ENCODE measurements around the gene CLCN2.
A peak's percentile ranks its signal among the peaks of the same experiment; 100 is the strongest.

Gene CLCN2

DNA sequence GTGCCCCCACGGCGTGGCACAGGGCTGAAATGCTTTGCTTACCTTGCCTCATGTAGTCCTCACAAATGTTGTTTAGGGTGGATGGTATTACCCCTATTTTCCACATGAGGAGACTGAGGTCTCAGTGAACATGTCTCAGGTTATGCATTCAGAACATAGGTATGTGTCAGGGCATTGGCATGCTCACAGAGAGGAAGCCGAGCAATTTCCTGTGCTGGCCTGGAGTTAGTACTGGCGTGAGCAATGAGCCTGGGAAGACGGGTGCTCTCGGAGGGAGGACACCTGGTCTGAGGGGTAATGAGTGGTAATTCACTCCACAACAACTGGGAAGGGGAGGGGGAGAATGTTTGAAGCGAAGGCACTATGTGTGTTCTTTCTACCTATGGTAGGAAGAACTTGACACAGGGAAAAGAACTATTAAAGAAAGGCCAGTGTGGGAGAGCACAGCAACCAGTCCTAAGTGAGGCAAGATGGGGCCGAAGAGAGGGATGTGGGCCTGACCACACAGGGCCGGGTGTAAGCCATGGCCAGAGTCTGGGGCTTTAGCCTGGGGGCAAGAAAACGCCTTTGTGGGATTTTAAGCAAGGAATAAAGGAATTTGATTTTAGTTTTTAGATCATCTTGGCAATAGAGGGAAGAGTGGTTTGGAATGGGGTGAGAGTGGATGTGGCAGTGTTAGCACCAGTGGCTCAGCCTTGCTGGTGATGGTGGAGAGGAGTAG, 28.9 kb downstream of the CLCN2 start:
- DNase-seq (ENCODE audit: extremely low read depth in 1 of 2, low read depth in 1 of 2): no peak

DNA sequence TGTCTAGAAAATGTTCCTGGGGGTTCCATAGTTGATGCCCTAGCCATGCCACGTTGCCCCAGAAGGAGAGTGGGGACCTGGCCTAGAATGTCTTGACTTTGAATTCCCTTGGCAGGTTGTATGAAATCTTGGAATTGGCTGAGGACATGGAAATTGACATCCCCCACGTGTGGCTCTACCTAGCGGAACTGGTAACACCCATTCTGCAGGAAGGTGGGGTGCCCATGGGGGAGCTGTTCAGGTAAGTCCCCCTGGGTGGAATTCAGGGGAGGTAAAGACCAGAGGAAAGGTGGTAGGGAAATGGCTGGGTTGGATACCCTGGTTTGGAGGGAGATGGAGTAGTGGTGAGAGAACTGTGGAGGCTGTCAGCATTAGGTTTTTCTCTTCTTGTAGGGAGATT, 32.9 kb downstream of the CLCN2 start:
- DNase-seq (ENCODE audit: extremely low read depth in 1 of 2, low read depth in 1 of 2): no peak

DNA sequence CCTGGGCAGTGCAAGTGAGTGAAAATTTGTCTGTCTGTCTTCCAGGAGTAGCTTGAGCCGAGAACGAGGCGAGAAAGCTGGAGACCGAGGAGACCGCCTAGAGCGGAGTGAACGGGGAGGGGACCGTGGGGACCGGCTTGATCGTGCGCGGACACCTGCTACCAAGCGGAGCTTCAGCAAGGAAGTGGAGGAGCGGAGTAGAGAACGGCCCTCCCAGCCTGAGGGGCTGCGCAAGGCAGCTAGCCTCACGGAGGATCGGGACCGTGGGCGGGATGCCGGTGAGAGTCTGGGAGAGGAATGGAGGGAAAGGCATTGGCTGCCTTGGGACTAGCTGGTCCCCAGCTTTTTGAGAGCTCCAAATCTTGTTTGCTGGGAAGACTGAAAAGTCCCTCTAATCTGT, 34.2 kb downstream of the CLCN2 start:
- no peak for DNase-seq (ENCODE audit: extremely low read depth in 1 of 2, low read depth in 1 of 2)

DNA sequence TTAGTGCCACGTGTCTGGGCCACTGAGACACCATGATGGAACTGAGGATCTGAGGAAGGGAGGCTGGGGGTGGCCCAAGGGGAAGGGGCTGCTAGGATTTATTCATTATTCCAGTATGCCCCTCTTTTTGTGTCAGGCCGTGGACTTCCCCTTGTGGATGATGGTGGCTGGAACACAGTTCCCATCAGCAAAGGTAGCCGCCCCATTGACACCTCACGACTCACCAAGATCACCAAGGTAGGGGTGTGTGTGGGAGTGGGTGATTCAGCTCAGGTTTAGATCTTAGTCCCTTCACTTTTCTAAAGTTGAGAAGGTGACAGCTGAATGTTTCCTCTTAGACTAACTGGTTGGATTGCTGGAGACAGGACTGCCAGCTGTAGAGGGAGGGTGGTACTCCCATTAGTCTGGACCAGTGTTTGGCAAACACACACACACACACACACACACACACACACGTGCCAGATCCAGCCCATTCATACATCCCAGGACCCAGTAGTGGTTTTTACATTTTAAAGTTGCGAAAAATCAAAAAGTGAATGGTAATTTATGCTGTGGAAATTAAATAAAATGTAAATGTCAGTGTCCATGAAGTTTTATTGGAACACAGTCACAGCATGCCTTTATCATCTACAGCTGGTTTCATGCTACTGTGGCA, 35.6 kb downstream of the CLCN2 start:
- DNase-seq (ENCODE audit: extremely low read depth in 1 of 2, low read depth in 1 of 2): peak in 1 of 2 donors; percentile 49

DNA sequence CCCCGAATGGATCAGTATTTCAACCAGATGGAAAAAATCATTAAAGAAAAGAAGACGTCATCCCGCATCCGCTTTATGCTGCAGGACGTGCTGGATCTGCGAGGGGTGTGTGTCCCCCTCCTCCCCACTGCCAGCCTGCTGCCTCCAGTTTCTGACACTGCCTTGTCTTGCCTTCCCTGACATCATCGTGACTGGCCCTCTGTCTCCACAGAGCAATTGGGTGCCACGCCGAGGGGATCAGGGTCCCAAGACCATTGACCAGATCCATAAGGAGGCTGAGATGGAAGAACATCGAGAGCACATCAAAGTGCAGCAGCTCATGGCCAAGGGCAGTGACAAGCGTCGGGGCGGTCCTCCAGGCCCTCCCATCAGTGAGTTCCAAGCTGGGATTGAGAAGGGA, 36.1 kb downstream of the CLCN2 start:
- DNase-seq (ENCODE audit: extremely low read depth in 1 of 2, low read depth in 1 of 2): no peak

DNA sequence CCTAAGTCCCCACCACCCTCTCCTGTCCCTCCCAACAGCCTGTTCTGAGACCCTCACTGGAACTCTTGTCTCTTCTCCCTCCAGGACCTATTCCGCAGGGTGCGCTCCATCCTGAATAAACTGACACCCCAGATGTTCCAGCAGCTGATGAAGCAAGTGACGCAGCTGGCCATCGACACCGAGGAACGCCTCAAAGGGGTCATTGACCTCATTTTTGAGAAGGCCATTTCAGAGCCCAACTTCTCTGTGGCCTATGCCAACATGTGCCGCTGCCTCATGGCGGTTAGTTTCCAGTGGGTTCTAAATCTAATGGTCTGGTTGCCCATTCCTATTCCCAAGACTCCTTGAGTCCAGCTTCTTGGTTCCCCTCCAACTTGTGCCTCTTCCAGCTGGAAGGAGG, 37.7 kb downstream of the CLCN2 start:
- no peak for DNase-seq (ENCODE audit: extremely low read depth in 1 of 2, low read depth in 1 of 2)

DNA sequence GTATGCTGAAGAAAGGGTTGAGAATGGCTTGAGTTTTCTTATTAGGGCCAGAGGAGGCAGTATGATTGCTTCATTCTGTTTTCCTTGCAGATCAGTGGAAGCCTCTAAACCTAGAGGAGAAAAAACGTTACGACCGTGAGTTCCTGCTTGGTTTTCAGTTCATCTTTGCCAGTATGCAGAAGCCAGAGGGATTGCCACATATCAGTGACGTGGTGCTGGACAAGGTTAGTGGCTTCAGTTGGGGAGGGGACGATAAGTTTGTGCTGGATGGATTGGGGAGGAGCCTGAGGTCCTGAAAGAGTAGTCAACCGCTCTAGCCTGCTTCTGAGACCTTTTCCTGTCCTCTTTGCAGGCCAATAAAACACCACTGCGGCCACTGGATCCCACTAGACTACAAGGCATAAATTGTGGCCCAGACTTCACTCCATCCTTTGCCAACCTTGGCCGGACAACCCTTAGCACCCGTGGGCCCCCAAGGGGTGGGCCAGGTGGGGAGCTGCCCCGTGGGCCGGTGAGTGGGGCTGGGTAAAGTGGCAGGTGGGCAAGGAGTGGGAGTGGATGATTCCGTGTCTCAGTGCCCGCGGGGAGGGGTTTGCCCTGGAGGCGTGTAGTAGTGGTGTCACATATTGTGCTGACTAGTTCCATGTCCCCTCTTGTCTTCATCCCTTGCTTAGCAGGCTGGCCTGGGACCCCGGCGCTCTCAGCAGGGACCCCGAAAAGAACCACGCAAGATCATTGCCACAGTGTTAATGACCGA, 38.5 kb downstream of the CLCN2 start:
- DNase-seq (ENCODE audit: extremely low read depth in 1 of 2, low read depth in 1 of 2): no peak

DNA sequence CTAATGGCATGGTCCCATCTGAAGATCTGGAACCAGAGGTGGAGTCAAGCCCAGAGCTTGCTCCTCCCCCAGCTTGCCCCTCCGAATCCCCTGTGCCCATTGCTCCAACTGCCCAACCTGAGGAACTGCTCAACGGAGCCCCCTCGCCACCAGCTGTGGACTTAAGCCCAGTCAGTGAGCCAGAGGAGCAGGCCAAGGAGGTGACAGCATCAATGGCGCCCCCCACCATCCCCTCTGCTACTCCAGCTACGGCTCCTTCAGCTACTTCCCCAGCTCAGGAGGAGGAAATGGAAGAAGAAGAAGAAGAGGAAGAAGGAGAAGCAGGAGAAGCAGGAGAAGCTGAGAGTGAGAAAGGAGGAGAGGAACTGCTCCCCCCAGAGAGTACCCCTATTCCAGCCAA, 39.7 kb downstream of the CLCN2 start:
- DNase-seq (ENCODE audit: extremely low read depth in 1 of 2, low read depth in 1 of 2): no peak

DNA sequence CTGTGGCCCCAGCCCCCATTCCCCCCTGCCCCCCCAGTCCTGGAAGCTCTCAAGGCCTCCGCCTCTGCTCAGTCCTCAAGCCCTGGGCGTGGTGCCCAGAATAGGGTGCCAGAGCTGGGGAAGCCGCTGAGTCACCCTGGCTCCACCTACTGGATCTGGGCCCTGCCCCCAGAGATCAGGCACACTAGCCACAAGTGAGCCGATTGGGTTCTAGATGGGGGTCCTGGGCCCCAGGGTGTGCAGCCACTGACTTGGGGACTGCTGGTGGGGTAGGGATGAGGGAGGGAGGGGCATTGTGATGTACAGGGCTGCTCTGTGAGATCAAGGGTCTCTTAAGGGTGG, 41.3 kb downstream of the CLCN2 start:
- DNase-seq (ENCODE audit: extremely low read depth in 1 of 2, low read depth in 1 of 2): no peak

DNA sequence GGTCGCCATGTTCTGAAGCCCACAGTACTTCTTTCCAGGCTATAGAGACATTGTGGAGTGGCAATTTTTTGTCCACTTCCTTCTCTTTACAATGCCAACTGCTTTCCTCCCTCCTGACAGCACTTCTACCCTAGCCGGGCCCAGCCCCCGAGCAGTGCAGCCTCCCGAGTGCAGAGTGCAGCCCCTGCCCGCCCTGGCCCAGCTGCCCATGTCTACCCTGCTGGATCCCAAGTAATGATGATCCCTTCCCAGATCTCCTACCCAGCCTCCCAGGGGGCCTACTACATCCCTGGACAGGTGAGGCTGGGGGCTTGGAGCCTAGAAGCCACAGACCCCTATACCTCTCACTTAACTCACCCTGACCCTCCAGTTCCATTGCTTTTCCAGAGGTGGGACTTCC, 44.2 kb downstream of the CLCN2 start:
- DNase-seq (ENCODE audit: extremely low read depth in 1 of 2, low read depth in 1 of 2): no peak

DNA sequence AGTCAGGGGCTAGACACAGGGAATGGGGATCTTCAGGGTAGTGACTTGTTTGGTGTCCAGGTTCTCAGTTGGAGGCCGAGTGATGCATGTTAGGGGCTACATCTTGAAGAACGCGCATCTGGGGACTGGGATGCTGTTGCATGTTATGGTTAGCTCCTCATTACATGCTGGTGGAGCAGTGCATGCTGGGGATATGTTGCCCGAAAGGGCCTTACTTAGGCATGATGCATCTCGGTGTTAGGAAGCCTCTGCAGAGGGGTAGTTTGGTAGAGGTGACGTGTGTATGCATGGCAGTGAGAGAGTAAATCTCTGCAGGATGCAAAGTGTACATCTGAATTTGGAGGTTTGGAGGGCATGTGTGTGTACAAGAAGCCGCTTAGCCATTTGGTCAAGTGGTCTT, 44.6 kb downstream of the CLCN2 start:
- no peak for DNase-seq (ENCODE audit: extremely low read depth in 1 of 2, low read depth in 1 of 2)

DNA sequence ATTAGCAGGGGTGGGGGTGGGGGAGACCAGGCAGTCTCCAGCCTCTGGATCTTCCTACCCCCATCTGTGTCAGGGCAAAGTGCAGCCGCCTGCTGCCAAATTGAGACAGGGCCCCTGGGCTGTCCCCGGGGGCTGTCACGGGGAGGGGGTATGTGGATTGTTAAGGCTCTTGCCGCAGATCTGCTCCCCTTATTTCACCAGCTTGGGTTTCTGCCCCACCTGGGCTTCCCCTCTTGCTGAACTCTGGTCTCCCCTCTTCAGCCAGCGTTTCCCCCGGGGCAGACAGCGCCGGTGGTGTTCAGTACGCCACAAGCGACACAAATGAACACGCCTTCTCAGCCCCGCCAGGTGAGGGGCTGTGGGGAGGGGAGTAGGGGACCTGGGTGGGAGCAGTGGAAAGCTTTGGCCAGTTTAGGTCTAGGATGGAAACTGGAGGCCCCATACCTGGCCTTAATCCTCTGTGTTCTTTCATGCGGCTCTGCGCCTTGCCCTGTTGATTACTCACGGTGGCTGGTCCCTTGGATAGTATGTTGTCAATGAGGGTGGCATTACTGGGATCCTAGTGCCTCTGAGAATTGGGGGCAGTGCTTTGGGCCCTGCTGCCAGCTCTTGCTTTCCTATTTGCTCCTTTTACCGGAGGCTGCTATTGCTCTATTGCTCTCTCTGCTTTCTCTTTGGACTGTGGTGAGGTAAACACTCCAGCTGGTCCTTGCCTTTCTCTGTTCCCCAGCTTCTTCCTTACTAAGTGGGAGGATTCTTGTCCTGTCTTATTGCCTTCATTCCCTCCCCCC, 45.3 kb downstream of the CLCN2 start:
- no peak for DNase-seq (ENCODE audit: extremely low read depth in 1 of 2, low read depth in 1 of 2)

DNA sequence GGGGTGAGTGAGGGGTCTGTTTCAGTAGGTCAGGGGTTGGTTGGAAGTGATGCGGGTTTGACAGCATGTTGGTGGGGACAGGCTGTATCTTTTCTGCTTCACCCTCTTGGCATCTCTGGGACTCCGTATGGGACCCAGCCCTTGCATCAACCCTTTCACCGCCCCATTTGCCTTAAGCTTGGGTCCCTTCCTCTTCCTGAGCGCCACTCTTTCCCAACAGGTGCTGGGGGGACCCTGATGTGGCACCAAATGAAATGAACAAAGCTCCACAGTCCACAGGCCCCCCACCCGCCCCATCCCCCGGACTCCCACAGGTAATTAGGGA, 45.9 kb downstream of the CLCN2 start:
- no peak for DNase-seq (ENCODE audit: extremely low read depth in 1 of 2, low read depth in 1 of 2)

DNA sequence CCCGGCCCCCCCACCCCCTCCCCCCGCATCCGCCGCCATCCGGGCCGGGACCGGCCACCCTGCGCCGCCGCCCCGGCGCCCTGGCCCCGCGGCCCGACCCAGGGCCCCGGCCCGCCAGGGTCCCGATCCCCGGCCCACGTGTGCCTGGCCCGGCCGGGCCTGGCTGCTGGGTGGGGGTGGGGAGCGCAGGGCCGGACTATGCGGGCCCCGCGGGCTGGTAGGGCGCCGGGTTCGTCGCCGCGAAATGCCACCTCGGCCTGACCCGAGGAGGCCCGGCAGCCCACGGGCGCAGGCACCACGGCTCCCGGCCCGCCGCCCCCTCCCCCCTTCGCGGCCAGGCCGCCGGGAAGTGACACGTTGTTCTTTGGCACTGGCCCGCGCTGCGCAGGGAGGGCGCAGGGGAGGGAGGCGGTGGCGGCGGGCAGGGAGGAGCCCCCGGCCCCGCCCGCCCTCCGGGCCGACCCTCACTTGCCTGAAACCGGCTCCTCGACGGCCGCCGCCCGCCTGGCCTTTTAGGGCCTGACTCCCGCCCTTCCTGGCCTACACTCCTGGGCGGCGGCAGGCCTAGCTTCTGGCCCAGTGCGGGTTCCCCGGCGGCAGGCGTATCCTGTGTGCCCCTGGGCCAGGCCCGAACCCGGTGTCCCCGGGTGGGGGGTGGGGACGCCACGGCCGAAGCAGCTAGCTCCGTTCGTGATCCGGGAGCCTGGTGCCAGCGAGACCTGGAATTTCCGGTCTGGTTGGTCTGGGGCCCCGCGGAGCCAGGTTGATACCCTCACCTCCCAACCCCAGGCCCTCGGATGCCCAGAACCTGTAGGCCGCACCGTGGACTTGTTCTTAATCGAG, 46.5 kb downstream of the CLCN2 start:
- no peak for DNase-seq (ENCODE audit: extremely low read depth in 1 of 2, low read depth in 1 of 2)

DNA sequence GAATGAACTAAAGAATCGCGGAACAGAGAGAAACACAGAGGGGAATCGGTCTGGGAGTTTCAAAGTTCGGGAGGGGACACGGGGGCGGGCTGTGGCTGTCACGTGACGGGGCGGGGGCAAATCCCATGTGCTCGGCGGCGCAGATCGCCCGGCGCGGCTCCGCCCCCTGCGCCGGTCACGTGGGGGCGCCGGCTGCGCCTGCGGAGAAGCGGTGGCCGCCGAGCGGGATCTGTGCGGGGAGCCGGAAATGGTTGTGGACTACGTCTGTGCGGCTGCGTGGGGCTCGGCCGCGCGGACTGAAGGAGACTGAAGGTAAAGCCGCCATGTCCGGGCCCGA, 47.1 kb downstream of the CLCN2 start, which contains the start of gene EIF4G1:
EIF4G1 (plus strand) TSS at position 244 of the 337 bp plus-strand sequence. CDS start 1,191 bp downstream, outside the sequence.
- DNase-seq (ENCODE audit: extremely low read depth in 1 of 2, low read depth in 1 of 2): peak; percentile 87

DNA sequence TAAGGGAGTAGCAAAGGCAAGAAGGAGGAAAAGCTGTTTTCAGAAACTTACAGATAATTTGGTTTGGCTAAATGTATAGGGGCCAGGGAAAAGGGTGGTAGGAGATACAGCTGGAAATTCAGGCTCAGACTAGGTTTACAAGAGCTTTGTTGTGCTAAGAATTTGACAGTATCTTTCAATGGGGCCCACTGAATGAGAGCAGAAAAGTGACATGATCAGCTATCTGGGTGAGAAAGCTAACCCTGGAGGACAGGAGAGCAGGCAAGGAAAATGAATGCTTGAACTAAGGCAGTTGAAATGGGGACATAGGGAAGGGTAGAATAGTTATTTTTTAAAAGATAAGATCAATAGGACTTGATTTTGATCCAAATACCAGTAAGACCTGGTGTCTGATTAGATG, 49.8 kb downstream of the CLCN2 start:
- DNase-seq (ENCODE audit: extremely low read depth in 1 of 2, low read depth in 1 of 2): no peak

DNA sequence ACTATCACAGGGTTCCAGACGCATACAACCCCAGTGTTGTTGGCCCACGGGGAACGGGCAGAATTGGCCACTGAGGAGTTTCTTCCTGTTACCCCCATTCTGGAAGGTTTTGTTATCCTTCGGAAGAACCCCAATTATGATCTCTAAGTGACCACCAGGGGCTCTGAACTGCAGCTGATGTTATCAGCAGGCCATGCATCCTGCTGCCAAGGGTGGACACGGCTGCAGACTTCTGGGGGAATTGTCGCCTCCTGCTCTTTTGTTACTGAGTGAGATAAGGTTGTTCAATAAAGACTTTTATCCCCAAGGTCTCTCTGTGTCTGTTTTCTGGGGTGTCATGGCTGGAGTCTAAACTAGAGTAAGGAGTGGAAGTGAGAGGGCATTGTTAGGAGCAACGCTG, 52.7 kb downstream of the CLCN2 start:
- DNase-seq (ENCODE audit: extremely low read depth in 1 of 2, low read depth in 1 of 2): no peak

DNA sequence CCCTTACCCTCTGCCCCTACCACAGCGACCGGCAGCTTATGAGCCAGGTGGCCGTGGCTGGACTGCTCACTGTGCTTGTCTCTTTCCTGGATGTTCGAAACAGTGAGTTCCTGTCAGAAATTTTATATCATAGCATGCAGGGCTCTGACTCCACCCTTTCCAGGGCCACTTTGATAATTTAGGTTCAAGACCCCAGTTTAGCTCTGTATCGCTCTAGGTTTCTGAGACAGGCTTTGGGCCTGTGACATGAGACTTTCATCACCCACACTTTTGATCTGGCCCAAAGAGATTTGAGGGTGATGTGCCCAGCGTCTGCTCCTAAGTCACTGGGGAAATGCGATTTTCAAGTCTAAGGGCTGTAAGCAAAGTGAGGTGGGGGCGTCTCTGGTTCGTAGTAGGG, 53.5 kb downstream of the CLCN2 start:
- no peak for DNase-seq (ENCODE audit: extremely low read depth in 1 of 2, low read depth in 1 of 2)

DNA sequence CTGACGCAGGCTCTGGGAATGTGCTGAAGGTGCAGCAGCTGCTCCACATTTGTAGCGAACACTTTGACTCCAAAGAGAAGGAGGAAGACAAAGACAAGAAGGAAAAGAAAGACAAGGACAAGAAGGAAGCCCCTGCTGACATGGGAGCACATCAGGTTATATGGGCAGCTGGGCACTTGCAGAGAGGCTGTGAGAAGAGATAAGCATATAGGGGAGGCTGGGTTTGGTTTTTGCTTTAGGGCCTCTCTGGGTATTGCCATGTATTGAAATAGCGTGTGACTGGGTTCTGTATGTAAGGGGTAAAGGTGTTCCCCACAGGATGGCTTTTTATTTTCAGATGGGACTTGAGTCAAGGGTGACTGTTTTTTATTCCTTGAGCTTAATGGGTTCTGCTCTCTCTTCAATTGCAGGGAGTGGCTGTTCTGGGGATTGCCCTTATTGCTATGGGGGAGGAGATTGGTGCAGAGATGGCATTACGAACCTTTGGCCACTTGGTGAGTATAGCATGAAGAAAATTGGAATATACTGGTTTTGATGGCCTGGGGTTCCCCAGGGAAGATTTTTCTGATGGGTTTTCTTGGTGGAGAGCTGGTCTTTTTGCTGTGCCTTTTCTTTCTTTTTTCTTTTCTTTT, 54.9 kb downstream of the CLCN2 start:
- no peak for DNase-seq (ENCODE audit: extremely low read depth in 1 of 2, low read depth in 1 of 2)

DNA sequence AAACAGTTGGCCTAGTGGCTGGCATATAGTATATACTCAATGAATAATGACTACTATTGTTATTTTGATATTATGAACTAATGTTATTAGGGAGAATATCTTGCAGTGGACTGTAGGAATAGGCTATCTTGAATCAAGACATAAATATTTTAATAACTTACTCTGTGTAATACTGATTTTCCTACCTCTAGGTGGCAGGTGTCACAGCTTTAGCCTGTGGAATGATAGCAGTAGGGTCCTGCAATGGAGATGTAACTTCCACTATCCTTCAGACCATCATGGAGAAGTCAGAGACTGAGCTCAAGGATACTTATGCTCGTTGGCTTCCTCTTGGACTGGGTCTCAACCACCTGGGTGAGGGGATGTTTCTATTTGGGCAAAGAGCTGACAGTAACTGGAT, 55.8 kb downstream of the CLCN2 start:
- DNase-seq (ENCODE audit: extremely low read depth in 1 of 2, low read depth in 1 of 2): no peak
